Activated naive CD8-positive, alpha-beta T cell treated with anti-CD3 and anti-CD28 coated beads, Interleukin-2, amount 50 U/mL, for 24 hours (primary cell): ENCODE measurements around the gene AGPAT1.
A peak's percentile ranks its signal among the peaks of the same experiment; 100 is the strongest.
"Not testable (repeated sequence)": the region's sequence is repeated elsewhere in the genome, so short reads cannot be mapped to it uniquely, and the experiment has no call there.

Experiments
- ATAC-seq: fragments of 150-1000 bp; cut with Tn5 transposase; one replicate; pipeline ENCODE4 v1.10.0; 2021
- DNase-seq: peaks from one replicate; pipeline ENCODE4 v3.0.0; 2021
- H3K27ac Mint-ChIP-seq: one replicate; pipeline ENCODE4 v1.8.0; 2021; ENCODE audit warnings: mild to moderate bottlenecking, mixed read lengths
- H3K27me3 Mint-ChIP-seq: one replicate; pipeline ENCODE4 v1.8.0; 2021; ENCODE audit warnings: mixed read lengths
- H3K36me3 Mint-ChIP-seq: one replicate; pipeline ENCODE4 v1.8.0; 2021; ENCODE audit warnings: low read depth, mixed read lengths
- H3K4me1 Mint-ChIP-seq: one replicate; pipeline ENCODE4 v1.8.0; 2021; ENCODE audit warnings: mixed read lengths
- H3K4me3 Mint-ChIP-seq: one replicate; pipeline ENCODE4 v1.8.0; 2021; ENCODE audit warnings: mild to moderate bottlenecking, moderate library complexity, mixed read lengths
- H3K9me3 Mint-ChIP-seq: one replicate; pipeline ENCODE4 v1.8.0; 2021; ENCODE audit warnings: mixed read lengths

Gene AGPAT1, protein sequence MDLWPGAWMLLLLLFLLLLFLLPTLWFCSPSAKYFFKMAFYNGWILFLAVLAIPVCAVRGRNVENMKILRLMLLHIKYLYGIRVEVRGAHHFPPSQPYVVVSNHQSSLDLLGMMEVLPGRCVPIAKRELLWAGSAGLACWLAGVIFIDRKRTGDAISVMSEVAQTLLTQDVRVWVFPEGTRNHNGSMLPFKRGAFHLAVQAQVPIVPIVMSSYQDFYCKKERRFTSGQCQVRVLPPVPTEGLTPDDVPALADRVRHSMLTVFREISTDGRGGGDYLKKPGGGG

DNA sequence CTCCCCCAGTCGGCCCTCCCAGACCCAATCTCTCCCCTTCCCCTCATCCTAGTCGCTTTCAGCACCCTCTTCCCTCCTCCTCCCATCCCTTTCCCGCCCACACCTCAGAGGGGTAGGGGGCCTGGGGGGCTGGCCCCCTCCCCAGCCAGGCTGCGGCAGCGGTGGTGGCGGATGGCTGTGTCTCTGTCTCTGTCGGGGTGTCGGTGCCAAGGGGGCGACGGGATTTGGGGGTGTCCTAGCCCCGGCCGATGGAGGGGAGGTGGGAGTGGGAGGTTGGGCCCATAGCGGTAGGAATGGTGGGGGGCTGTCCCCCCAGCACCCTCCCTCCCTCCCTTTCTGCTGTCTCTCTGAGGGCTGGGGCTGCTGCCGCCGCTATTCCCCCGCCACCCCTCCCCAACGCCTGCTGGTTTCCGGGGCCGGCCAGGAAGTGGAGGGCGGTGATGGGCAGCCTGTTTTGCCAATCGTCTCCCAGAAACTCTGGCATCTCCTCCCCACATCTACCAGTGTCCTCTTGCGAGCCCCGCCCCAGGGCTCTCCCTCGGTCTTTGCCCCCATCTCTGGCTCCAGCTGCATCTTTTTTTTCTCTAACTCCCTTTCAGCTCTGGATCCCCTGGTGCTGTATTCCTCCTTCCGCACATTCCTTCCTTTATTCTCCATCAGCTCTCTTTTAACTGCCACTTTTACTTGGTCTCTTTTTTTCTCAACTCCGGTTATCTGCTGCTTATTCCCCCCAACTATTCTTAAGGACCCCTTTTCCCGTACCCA lies at the start of gene AGPAT1:
Gene AGPAT1 (minus strand): TSS at position 374 of the 765 bp plus-strand sequence. CDS start 4,588 bp downstream, outside the sequence.
- H3K27ac Mint-ChIP-seq, result peak within 1 kb of the TSS; percentile 93
- H3K4me3 Mint-ChIP-seq, result peak within 1 kb of the TSS; percentile 96
- H3K9me3 Mint-ChIP-seq, result no peaks in the 10 kb centered on the region
- DNase-seq, result peak; percentile 99
- H3K4me1 Mint-ChIP-seq, result peaks cover 74% of the 10 kb centered on the region
- peak; percentile 57 for ATAC-seq
- peaks cover 22% of the 10 kb centered on the region for H3K36me3 Mint-ChIP-seq
- no peaks in the 10 kb centered on the region for H3K27me3 Mint-ChIP-seq

DNA sequence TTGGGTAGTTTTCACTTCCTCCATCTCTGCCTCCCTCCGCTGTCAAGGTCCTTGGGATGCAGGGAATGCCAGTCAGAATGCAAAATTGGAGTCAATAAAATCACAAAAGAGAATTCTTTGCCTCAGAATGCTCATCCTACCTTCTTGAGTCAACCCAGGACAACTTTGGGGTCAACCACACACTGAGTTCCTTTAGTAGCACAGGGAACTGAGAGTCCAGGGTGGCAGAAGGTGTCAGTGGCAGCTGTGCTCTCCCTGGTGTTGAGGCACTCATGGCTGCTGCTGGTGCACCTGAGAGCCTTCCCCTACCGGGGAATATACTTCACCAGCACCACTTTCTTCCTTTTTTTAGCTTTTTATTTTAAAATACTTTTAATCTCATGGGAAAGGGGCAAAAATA lies 48.8 kb upstream of the AGPAT1 start:
- Mint-ChIP-seq H3K36me3 (no peaks in the 10 kb centered on the region), H3K27ac (no peak overlapping the region), H3K4me1 (peaks cover 20% of the 10 kb centered on the region), H3K9me3 (no peaks in the 10 kb centered on the region), H3K4me3 (no peak overlapping the region), H3K27me3 (no peaks in the 10 kb centered on the region)
- DNase-seq, result no peak
- ATAC-seq, result no peak

DNA sequence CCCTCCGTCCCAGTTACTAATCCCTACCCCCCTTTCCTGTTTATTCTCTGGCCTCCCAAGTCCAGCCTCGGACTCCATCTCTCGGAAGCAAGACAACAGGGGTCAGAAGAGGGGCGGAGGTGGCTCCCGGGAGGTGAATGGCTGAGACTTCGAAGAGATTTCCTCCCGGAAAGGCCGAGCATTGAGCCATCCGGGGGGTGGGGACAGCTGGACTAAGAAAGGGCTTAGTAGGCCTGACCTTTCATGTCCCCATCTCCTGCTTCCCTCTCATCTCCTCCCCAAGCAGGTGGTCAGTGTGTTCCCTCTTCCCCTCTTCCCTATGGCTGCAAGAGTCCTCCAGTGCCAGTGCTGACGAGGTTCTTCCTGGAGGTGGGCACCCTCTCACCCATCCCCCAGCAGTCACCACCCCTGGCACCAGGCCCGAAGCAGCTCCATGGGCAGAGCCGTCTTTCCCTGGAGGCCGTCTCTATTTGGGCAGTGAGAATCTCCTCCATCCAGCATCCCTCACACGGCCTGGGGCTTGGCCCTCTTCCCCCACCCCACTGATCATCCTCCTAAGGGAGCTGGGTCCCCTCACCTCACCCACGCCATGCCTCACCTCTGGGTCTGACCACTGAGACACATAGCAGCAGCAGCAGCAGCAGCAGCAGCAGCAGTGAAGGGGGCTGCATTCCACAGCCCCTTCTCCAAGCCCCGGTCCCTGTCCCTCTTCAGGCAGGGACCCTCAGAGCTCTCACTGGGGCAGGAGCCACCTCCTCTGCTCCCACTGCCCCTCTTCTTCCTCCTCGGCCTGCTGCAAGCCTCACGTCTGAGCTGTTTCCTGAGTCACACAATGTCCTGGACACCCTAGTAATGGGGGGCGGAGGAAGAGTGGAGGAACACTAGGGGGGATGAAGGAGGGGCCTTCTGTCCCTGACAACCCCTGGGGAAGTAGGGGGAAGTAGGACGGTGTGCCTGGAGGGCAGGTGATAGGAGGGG lies 47.7 kb upstream of the AGPAT1 start, which contains the start of gene NOTCH4:
Gene NOTCH4 (minus strand): TSS at position 810 of the 978 bp plus-strand sequence. CDS start 139 bp downstream, at position 671.
- no peaks in the 10 kb centered on the region for H3K36me3 Mint-ChIP-seq
- ATAC-seq (no peak), DNase-seq (no peak)
- no peaks in the 10 kb centered on the region for H3K9me3 Mint-ChIP-seq
- no peak within 1 kb of the TSS for H3K4me3 Mint-ChIP-seq
- peaks cover under 1% of the 10 kb centered on the region for H3K27me3 Mint-ChIP-seq
- peaks cover 20% of the 10 kb centered on the region for H3K4me1 Mint-ChIP-seq
- H3K27ac Mint-ChIP-seq, result no peak within 1 kb of the TSS

DNA sequence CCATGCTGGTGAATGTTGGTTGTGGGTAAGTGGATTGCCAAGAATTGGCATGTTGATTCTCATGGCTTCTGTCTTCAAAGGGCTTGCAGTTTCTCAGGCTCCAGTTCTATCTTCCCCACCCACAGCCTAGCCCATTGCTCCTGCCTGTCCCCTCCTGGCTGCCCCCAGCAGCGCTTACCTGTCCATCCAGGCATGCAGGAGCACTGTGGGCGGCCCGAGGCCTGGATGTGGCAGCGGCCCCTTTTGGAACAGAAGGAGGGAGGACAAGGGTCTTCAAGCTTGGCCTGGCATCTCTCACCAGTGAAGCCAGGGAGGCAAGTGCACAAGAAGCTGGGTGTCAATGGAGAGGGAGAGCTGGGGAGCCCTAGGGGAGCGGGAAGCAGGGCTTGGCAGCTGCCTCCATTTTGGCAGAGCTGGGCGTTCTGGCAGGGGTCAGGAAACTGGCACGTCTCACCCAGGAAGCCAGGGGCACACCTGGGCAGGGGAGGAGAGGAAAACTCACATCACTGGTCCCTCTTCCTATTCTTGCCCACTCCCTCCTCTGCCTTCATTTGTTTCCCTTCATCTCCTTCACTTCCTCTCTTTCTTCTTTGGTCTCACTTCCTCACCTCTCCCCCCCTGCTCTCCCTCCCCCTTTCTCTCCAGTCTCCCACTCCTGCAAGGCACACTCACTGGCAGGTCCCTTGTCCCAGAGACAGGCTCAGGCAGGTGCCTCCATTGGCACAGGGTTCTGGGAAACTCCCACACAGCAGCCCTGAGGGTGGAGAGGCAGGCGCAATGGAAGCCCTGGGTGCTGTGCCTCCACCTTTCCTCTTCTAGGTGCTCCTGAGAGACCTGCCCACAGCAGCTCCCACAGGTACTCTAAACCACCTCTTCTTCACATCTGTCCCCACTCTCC lies 46.7 kb upstream of the AGPAT1 start:
- Mint-ChIP-seq H3K4me1 (peaks cover 20% of the 10 kb centered on the region), H3K36me3 (no peaks in the 10 kb centered on the region), H3K4me3 (no peak overlapping the region), H3K27me3 (peaks cover 2% of the 10 kb centered on the region), H3K27ac (no peak overlapping the region), H3K9me3 (no peaks in the 10 kb centered on the region)
- ATAC-seq (no peak), DNase-seq (no peak)

DNA sequence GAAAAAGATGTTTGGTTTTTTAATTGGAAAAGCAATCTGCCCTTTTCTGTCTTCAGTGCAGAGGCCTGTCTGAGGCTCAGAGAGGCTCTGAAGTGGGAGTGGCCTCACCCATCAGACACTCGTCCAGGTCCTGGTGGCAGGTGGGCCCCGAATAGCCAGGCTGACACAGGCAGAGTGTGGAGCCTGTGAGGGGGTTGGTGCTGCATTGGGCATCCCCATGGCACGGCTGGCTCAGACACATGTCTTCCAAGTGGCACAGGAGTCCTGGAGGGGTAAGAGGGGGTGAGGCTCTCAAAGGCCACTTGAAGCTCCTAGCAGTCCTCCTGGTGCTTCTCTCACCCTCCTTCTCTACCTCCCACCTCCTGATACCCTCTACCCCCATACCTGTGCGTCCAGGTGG lies 44.1 kb upstream of the AGPAT1 start:
- Mint-ChIP-seq H3K4me3 (no peak overlapping the region), H3K36me3 (no peaks in the 10 kb centered on the region), H3K4me1 (peaks cover 16% of the 10 kb centered on the region), H3K27me3 (peaks cover 2% of the 10 kb centered on the region), H3K9me3 (no peaks in the 10 kb centered on the region), H3K27ac (no peak overlapping the region)
- ATAC-seq (no peak), DNase-seq (no peak)

DNA sequence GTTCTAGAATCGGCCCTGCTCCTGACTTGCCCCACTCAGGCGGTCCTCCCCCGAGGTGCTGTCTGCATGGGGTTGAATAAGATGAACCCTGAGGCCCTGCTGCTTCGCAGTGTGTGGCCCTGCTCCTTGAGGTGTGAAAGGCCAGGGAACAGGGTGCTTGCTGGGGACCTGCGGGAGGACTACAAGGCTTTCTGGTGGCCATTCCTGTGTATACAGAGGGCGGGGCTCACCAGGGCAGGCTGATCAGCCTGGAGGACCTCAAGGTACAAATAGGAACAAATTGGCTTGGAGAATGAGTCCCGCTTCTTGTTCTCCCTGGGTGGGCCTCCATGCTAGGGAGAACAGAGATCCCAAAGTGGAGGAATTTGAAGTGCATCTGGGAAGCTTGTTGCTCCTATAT lies 42.3 kb upstream of the AGPAT1 start:
- Mint-ChIP-seq H3K4me3 (no peak overlapping the region), H3K27ac (no peak overlapping the region), H3K9me3 (no peaks in the 10 kb centered on the region), H3K36me3 (no peaks in the 10 kb centered on the region), H3K4me1 (peaks cover 6% of the 10 kb centered on the region), H3K27me3 (peaks cover 2% of the 10 kb centered on the region)
- DNase-seq (no peak), ATAC-seq (no peak)

DNA sequence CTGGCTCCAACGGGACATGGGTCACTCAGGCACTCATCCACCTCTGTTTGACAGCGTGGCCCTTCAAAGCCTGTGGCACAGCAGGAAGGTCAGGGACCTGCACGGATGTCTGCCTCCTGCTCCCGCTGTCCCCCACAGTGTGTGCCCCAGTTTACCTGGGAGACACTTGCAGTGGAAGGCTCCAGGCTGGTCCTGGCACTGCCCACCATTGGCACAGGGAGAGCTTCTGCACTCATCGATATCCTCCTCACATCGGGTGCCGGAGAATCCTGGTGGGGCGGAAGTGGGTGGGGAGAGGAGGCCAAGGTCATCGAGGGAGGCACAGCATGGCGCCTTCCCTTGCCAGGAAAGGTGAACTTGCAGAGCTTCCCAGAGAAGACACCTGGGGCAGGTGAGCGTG lies 41.1 kb upstream of the AGPAT1 start:
- no peak overlapping the region for H3K27ac Mint-ChIP-seq
- DNase-seq, result no peak
- no peaks in the 10 kb centered on the region for H3K36me3 Mint-ChIP-seq
- H3K27me3 Mint-ChIP-seq, result peaks cover 2% of the 10 kb centered on the region
- no peaks in the 10 kb centered on the region for H3K4me1 Mint-ChIP-seq
- no peak for ATAC-seq
- no peak overlapping the region for H3K4me3 Mint-ChIP-seq
- no peaks in the 10 kb centered on the region for H3K9me3 Mint-ChIP-seq

DNA sequence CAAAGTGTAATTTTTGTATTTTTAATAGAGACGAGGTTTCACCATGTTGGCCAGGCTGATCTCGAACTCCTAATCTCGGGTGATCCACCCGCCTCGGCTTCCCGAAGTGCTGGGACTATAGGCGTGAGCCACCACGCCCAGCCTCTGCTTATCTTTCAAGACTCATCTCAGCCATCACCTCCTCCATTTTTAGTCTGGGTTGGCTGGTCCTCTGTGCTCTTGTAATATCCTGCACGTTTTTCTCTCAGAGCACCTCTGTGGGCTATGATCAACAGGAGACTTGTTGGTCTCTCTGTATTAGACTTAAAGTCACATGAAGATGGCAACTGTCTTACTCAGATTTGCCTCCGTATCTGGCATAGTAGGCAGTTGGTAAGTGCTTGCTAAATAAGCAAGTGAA lies 40.4 kb upstream of the AGPAT1 start:
- H3K4me3 Mint-ChIP-seq, result no peak overlapping the region
- DNase-seq (no peak), ATAC-seq (no peak)
- H3K4me1 Mint-ChIP-seq, result no peaks in the 10 kb centered on the region
- peaks cover 2% of the 10 kb centered on the region for H3K27me3 Mint-ChIP-seq
- H3K9me3 Mint-ChIP-seq, result no peaks in the 10 kb centered on the region
- no peaks in the 10 kb centered on the region for H3K36me3 Mint-ChIP-seq
- no peak overlapping the region for H3K27ac Mint-ChIP-seq

DNA sequence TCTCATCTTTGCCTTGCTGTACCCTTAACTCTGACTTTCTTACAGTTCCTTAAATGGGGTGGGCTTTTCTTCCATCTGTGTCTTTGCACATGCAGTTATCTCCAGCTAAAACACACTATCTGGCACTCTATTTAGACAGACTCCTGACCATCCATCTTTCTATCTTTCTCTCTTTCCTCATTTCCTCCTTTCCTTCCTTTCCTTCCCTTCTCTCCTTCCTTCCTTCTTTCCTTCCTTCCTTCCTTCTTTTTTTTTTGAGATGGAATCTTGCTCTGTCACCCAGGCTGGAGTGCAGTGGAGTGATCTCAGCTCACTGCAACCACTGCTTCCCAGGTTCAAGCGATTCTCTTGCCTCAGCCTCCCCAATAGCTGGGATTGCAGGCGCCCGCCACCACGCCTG lies 39.7 kb upstream of the AGPAT1 start:
- no peak overlapping the region for H3K4me3 Mint-ChIP-seq
- no peaks in the 10 kb centered on the region for H3K4me1 Mint-ChIP-seq
- H3K36me3 Mint-ChIP-seq, result no peaks in the 10 kb centered on the region
- peaks cover 2% of the 10 kb centered on the region for H3K27me3 Mint-ChIP-seq
- H3K27ac Mint-ChIP-seq, result no peak overlapping the region
- no peak for ATAC-seq
- no peak for DNase-seq
- no peaks in the 10 kb centered on the region for H3K9me3 Mint-ChIP-seq

DNA sequence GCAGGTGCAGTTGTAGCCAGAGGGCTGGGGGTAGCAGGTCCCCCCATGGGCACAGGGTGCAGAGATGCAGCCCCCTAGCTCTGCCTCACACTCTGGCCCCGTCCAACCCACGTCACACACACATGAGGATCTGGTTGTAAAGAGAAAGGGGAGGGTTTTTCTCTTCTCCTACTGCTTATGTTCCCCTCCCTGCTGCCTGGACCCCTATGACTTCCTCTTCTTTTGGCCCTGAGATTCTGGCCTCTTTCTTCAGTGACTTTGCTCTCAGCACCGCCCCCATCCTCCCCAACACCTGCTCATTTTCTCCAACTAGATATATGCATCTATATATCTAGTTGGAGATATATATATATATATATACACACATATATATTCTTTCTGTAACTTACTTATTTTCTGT lies 38.2 kb upstream of the AGPAT1 start:
- Mint-ChIP-seq H3K9me3 (no peaks in the 10 kb centered on the region), H3K27ac (no peak overlapping the region), H3K36me3 (no peaks in the 10 kb centered on the region), H3K4me3 (no peak overlapping the region), H3K27me3 (peaks cover 2% of the 10 kb centered on the region), H3K4me1 (no peaks in the 10 kb centered on the region)
- ATAC-seq, result no peak
- DNase-seq, result no peak

DNA sequence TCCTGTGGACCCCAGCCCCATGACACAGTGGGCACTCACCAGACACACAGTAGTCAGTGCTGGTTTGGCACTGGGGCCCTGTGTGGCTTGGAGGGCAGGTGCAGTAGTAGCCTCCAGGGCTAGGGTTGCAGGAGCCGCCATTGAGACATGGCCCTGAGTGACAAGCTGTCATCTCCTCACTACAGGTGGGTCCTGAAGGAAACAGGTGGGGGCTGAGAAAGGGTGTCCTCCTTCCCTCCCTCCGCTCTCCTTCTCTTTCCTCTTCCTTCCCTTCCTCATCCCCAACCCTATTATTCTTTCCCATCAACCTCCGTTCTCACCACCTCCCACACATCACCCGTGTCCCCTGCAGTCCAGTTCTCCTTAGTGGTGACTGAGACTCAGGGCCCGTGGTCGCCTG lies 37.8 kb upstream of the AGPAT1 start:
- Mint-ChIP-seq H3K4me1 (no peaks in the 10 kb centered on the region), H3K27ac (no peak overlapping the region), H3K36me3 (no peaks in the 10 kb centered on the region), H3K4me3 (no peak overlapping the region), H3K9me3 (no peaks in the 10 kb centered on the region), H3K27me3 (peaks cover 2% of the 10 kb centered on the region)
- DNase-seq, result no peak
- no peak for ATAC-seq

DNA sequence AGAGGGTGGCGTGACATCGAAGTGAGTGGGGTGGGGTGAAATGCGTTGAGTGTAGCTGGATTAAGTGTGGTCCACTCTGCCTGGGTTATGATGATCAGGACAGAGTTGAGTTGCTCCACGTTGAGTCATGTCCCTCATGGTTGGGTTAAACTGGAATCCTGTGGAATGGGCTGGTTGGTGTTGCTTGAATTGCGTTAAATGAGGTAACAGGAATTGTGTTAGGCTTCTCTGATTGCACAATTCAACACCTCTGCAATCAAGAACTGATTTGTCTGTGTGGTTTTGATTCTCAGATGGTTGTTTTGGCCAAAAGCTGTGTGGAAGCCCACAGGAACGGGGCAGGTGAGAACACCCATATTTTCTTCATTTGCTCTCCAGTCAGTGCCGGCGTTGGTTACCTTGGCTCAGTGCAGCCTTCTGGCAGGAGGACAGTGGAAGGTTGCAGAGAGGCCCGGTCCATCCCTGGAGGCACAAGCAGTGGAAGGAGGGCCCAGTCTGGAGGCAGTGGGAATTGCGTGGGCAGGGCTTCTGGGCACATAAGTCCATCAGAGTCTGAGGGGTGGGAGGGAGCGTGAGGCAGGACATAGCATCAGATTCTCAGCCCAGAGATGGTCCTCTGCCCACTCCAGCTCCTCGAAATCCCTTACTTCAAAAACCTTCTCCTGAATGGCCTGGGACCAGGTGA lies 36.3 kb upstream of the AGPAT1 start:
- no peak overlapping the region for H3K27ac Mint-ChIP-seq

DNA sequence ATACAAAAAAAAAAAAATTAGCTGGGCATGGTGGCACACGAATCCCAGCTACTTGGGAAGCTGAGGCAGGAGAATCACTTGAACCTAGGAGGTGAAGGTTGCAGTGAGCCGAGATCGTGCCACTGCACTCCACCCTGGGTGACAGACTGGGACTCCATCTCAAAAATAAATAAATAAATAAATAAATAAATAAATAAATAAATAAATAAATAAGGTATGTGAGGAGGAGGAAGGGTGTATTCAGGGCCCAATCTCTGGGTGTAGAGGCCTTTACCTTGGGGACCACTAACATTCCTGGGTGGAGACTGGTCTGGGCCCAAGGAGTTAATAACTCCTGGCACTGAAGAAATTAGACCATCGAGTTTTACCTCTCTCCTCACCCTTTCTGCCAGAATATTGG lies 35.5 kb upstream of the AGPAT1 start:
- not testable (repeated sequence) for H3K4me3 Mint-ChIP-seq, DNase-seq, H3K9me3 Mint-ChIP-seq, H3K36me3 Mint-ChIP-seq, H3K27ac Mint-ChIP-seq, ATAC-seq, H3K4me1 Mint-ChIP-seq, H3K27me3 Mint-ChIP-seq

More for the DNA sequence above, 36.3 kb upstream of the AGPAT1 start:
- H3K9me3 Mint-ChIP-seq, result no peaks in the 10 kb centered on the region
- no peaks in the 10 kb centered on the region for H3K4me1 Mint-ChIP-seq
- no peak overlapping the region for H3K4me3 Mint-ChIP-seq
- DNase-seq (no peak), ATAC-seq (no peak)
- H3K36me3 Mint-ChIP-seq, result no peaks in the 10 kb centered on the region
- no peaks in the 10 kb centered on the region for H3K27me3 Mint-ChIP-seq
